Mesothelial cell of epicardium (in vitro differentiated cells): Measurements from ENCODE around the gene MRPL22. TPM values are rescaled to one million over a fixed set of nuclear protein-coding genes. Genes with fewer than 3 reads are reported as not detected.

Source experiments
- DNase-seq, 2 experiments: peaks; one replicate each; pipeline ENCODE4 v3.0.0; 2021; ENCODE audit warnings: low spot score in 2 of 2; ENCODE audit not compliant: unreplicated experiment in 2 of 2
- H3K27ac Mint-ChIP-seq: 2 replicates; pipeline ENCODE4 v1.8.0; 2021; ENCODE audit warnings: mixed read lengths
- H3K27me3 Mint-ChIP-seq: 2 replicates; pipeline ENCODE4 v1.8.0; 2021; ENCODE audit warnings: low read depth, mixed read lengths
- H3K36me3 Mint-ChIP-seq: 2 replicates; pipeline ENCODE4 v1.8.0; 2021; ENCODE audit warnings: mixed read lengths
- H3K4me1 Mint-ChIP-seq: 2 replicates; pipeline ENCODE4 v1.8.0; 2021; ENCODE audit warnings: mixed read lengths
- H3K4me3 Mint-ChIP-seq: 2 replicates; pipeline ENCODE4 v1.8.0; 2021; ENCODE audit warnings: mild to moderate bottlenecking, moderate library complexity, mixed read lengths
- H3K9me3 Mint-ChIP-seq: 2 replicates; pipeline ENCODE4 v1.8.0; 2021; ENCODE audit warnings: mixed read lengths
- total RNA-seq: library from RNA; stranded (reverse); gene quantifications from 3 replicates; pipeline ENCODE4 v1.2.1, GENCODE V29; 2021
- TF ChIP-seq, protein P1 (sequence below): fragments of 200-600 bp; sonication (generic); IDR thresholded peaks from one replicate; pipeline ENCODE4 v1.5.0; 2021; ENCODE audit warnings: antibody characterized with exemption; ENCODE audit not compliant: unreplicated experiment

MRPL22 gene
- total RNA-seq, 1 donor from 2014 or later: 36.0 TPM

GRCh38 chr5:155013526-155013925 lies 72.7 kb downstream of the MRPL22 start, which contains the start of gene KIF4B:
Gene KIF4B (plus strand): TSS chr5:155013755. CDS start chr5:155013860, 105 bp downstream.
- Mint-ChIP-seq H3K36me3 (no peaks in the 10 kb centered on the region), H3K9me3 (peaks cover 10% of the 10 kb centered on the region), H3K4me3 (no peak within 1 kb of the TSS), H3K27me3 (no peaks in the 10 kb centered on the region), H3K4me1 (peaks cover 4% of the 10 kb centered on the region), H3K27ac (no peak within 1 kb of the TSS)
- DNase-seq: no peak
- TF ChIP-seq, protein P1, sequence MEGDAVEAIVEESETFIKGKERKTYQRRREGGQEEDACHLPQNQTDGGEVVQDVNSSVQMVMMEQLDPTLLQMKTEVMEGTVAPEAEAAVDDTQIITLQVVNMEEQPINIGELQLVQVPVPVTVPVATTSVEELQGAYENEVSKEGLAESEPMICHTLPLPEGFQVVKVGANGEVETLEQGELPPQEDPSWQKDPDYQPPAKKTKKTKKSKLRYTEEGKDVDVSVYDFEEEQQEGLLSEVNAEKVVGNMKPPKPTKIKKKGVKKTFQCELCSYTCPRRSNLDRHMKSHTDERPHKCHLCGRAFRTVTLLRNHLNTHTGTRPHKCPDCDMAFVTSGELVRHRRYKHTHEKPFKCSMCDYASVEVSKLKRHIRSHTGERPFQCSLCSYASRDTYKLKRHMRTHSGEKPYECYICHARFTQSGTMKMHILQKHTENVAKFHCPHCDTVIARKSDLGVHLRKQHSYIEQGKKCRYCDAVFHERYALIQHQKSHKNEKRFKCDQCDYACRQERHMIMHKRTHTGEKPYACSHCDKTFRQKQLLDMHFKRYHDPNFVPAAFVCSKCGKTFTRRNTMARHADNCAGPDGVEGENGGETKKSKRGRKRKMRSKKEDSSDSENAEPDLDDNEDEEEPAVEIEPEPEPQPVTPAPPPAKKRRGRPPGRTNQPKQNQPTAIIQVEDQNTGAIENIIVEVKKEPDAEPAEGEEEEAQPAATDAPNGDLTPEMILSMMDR: no peak

- Mint-ChIP-seq H3K9me3 (peaks cover 11% of the 10 kb centered on the region), H3K27ac (no peak overlapping the region), H3K4me1 (peaks cover 4% of the 10 kb centered on the region), H3K36me3 (no peaks in the 10 kb centered on the region), H3K4me3 (no peak overlapping the region), H3K27me3 (no peaks in the 10 kb centered on the region)
- TF ChIP-seq, protein P1: no peak
- DNase-seq: no peak
These were observed 74.4 kb downstream of the MRPL22 start for GRCh38 chr5:155015239-155015638.

GRCh38 chr5:155017610-155018009 lies 76.7 kb downstream of the MRPL22 start:
- H3K4me1 Mint-ChIP-seq: no peaks in the 10 kb centered on the region
- H3K27me3 Mint-ChIP-seq: no peaks in the 10 kb centered on the region
- H3K36me3 Mint-ChIP-seq: no peaks in the 10 kb centered on the region
- no peak overlapping the region for H3K4me3 Mint-ChIP-seq
- H3K27ac Mint-ChIP-seq: no peak overlapping the region
- H3K9me3 Mint-ChIP-seq: peaks cover 11% of the 10 kb centered on the region
- TF ChIP-seq, protein P1: no peak
- DNase-seq: no peak

Other genes with a start within 250 kb of the MRPL22 start
- gene LARP1, start 185.7 kb upstream of the MRPL22 start, total RNA-seq: 245 to 249 TPM (median 245 TPM) in 3 replicates
- gene FAXDC2, start 90.5 kb upstream of the MRPL22 start, total RNA-seq: 30.6 to 33.9 TPM (median 33.8 TPM) in 3 replicates
- 54.4 to 58.3 TPM (median 54.6 TPM) in 3 replicates for gene CNOT8, start 82.4 kb upstream of the MRPL22 start, total RNA-seq
- 21.9 to 25.0 TPM (median 22.0 TPM) in 3 replicates for gene GEMIN5, start 2.9 kb upstream of the MRPL22 start, total RNA-seq
- gene KIF4B, start 72.7 kb downstream of the MRPL22 start, total RNA-seq: 0.07 to 0.11 TPM in 2 of 3 replicates, not detected in the other